Cardiac muscle cell (in vitro differentiated cells and primary cell): ENCODE measurements around the gene CMTM5. TPM values are rescaled to one million over a fixed set of nuclear protein-coding genes. Genes with fewer than 3 reads are reported as not detected.

ENCODE experiments used
- DNase-seq, 2 donors: peaks; one replicate each; pipeline versions ENCODE4 v3.0.0 to v3.0.0-alpha.2; 2010 to 2017; ENCODE audit warnings: low read depth in 1 of 2, low spot score in 1 of 2
- H3K27ac ChIP-seq: fragments of 200-600 bp; sonication (generic); 2 replicates; pipeline ENCODE4 v1.5.1; 2016
- H3K27me3 ChIP-seq: fragments of 200-600 bp; sonication (generic); 2 replicates; pipeline ENCODE4 v1.6.0; 2016; ENCODE audit warnings: control low read depth
- H3K36me3 ChIP-seq: fragments of 200-600 bp; sonication (generic); 2 replicates; pipeline ENCODE4 v1.5.1; 2016; ENCODE audit warnings: control low read depth
- H3K4me1 ChIP-seq: fragments of 200-600 bp; sonication (generic); 2 replicates; pipeline ENCODE4 v1.8.1; 2017; ENCODE audit warnings: low read depth, mild to moderate bottlenecking, mixed run types
- H3K4me3 ChIP-seq: fragments of 200-600 bp; sonication (generic); 2 replicates; pipeline ENCODE4 v1.5.1; 2016; ENCODE audit warnings: mild to moderate bottlenecking
- H3K9me3 ChIP-seq: fragments of 200-600 bp; sonication (generic); 2 replicates; pipeline ENCODE4 v1.5.1; 2017; ENCODE audit warnings: low read depth, mild to moderate bottlenecking, control low read depth
- CTCF ChIP-seq: IDR thresholded peaks from 2 replicates; pipeline ENCODE4 v1.5.1; 2012; ENCODE audit warnings: low read depth, mild to moderate bottlenecking, low read length
- polyA plus RNA-seq: library from polyadenylated mRNA; unstranded; fragments of >200 nt; fragmentation: Nextera tagmentation; extraction: Ambion mirVana; gene quantifications from 2 replicates; pipeline ENCODE4 v1.2.1, GENCODE V29; 2016
- total RNA-seq: library from RNA; depleted of rRNA; stranded (reverse); fragments of >200 nt; gene quantifications from 2 replicates; pipeline ENCODE4 v1.2.3, GENCODE V29; 2016

The CMTM5 gene
- total and polyA plus RNA-seq, 2 experiments from 2014 or later, result 0.21 to 31.4 TPM

- Histone ChIP-seq H3K9me3 (no peaks in the 10 kb centered on the region), H3K27ac (no peak overlapping the region), H3K27me3 (no peaks in the 10 kb centered on the region), H3K4me1 (peaks cover 2% of the 10 kb centered on the region), H3K4me3 (no peak overlapping the region), H3K36me3 (no peaks in the 10 kb centered on the region)
- TF ChIP-seq CTCF, result no peak
- no peak for DNase-seq
Observed at GRCh38 chr14:23371865-23372264, 5.0 kb upstream of the CMTM5 start.

GRCh38 chr14:23372509-23372908, 4.3 kb upstream of the CMTM5 start, which contains the start of gene IL25:
TSS of gene IL25 (plus strand) at chr14:23372809.
- no peak within 1 kb of the TSS for H3K27ac ChIP-seq
- no peak for DNase-seq
- no peak within 1 kb of the TSS for H3K4me3 ChIP-seq
- no peaks in the 10 kb centered on the region for H3K36me3 ChIP-seq
- H3K9me3 ChIP-seq, result no peaks in the 10 kb centered on the region
- TF ChIP-seq CTCF, result no peak
- no peaks in the 10 kb centered on the region for H3K4me1 ChIP-seq
- H3K27me3 ChIP-seq, result no peaks in the 10 kb centered on the region

- TF ChIP-seq CTCF, result no peak
Observed at GRCh38 chr14:23373041-23373440, 3.8 kb upstream of the CMTM5 start.

GRCh38 chr14:23375527-23376251, 1.2 kb upstream of the CMTM5 start:
- no peak for TF ChIP-seq CTCF
- H3K27ac ChIP-seq, result peak overlapping the region; percentile 86
- H3K27me3 ChIP-seq, result no peaks in the 10 kb centered on the region
- H3K4me1 ChIP-seq, result no peaks in the 10 kb centered on the region
- H3K4me3 ChIP-seq, result no peak overlapping the region
- H3K9me3 ChIP-seq, result no peaks in the 10 kb centered on the region
- DNase-seq, result peak in 1 of 2 donors; percentile 49
- peaks cover 2% of the 10 kb centered on the region for H3K36me3 ChIP-seq

More at GRCh38 chr14:23373041-23373440, 3.8 kb upstream of the CMTM5 start:
- H3K27me3 ChIP-seq, result no peaks in the 10 kb centered on the region
- no peaks in the 10 kb centered on the region for H3K36me3 ChIP-seq
- H3K4me1 ChIP-seq, result no peaks in the 10 kb centered on the region
- no peak for DNase-seq
- no peak overlapping the region for H3K27ac ChIP-seq
- H3K9me3 ChIP-seq, result no peaks in the 10 kb centered on the region
- no peak overlapping the region for H3K4me3 ChIP-seq

- Histone ChIP-seq H3K27ac (peak overlapping the region; percentile 86), H3K4me3 (no peak overlapping the region), H3K36me3 (peaks cover 17% of the 10 kb centered on the region), H3K9me3 (no peaks in the 10 kb centered on the region), H3K27me3 (no peaks in the 10 kb centered on the region), H3K4me1 (no peaks in the 10 kb centered on the region)
- no peak for TF ChIP-seq CTCF
- DNase-seq, result peak in 1 of 2 donors; percentile 53
Observed at GRCh38 chr14:23377198-23377550, 328 bp downstream of the CMTM5 start.
